Suppressor macrophage treated with lipopolysaccharide for 1 hour (primary cell): ENCODE measurements around the gene RNF130.
"Not testable (repeated sequence)": the region's sequence is repeated elsewhere in the genome, so short reads cannot be mapped to it uniquely, and the experiment has no call there.

Experiments used
- DNase-seq, 3 donors: peaks; one replicate each; pipeline ENCODE4 v3.0.0-alpha.2; 2020 to 2022

The RNF130 gene

DNA sequence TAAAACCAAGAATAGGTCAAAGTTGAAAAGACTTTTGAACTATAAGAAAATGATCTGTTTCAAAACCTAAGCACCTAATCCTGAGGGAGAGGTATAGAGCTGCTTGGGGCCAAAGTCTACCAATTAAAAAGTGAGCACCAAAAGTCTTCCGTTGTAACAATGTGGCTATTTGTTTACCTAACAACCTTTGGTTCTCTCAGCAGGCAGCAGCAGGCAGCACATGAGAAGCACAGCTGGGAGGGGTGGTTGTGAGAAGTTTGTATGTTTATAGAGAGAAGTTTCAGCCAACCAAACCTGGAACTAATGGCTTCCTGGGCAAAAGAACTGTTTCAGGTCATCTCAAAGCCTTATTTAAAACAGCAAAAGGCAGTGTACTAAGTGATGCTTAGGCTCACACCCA, 104.1 kb downstream of the RNF130 start:
- DNase-seq: no peak

DNA sequence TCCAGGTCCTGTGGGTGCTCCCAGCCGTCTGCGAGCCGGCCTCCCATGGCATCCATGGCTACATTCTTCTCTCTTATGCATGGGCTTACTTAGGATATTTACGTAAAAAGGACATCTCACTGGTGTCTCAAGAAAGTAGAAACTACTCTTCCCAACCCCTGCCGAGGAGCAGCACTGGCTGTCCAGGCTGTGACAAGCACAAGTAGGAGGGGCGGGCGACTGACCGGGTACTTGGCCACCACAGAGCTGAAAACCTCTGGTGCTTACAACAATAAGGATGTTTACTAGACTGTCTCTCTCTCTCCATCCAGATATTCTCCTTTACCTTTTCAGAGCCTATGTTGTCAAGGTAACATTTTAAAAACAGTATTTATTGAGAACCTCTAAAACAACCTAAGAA, 107.5 kb downstream of the RNF130 start:
- DNase-seq: no peak

DNA sequence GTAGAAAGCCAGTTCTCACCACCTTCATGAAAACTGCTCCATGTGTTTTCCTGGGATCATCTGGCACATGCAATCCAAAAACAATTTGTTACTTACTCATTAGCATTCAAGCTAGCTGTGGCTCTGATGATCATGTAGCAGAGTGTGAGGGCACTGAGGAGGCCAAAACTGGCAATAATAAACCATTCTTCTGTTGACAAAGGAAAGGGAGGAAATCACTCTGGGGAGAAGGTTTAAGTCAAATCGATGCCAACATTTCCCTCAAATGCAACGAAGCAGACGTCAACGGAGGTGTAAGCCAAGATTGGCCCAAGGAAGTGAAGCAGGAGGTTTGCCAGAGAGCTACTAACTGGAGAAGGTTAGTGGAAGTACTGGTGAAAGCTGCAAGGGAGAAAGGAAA, 108.2 kb downstream of the RNF130 start:
- no peak for DNase-seq

DNA sequence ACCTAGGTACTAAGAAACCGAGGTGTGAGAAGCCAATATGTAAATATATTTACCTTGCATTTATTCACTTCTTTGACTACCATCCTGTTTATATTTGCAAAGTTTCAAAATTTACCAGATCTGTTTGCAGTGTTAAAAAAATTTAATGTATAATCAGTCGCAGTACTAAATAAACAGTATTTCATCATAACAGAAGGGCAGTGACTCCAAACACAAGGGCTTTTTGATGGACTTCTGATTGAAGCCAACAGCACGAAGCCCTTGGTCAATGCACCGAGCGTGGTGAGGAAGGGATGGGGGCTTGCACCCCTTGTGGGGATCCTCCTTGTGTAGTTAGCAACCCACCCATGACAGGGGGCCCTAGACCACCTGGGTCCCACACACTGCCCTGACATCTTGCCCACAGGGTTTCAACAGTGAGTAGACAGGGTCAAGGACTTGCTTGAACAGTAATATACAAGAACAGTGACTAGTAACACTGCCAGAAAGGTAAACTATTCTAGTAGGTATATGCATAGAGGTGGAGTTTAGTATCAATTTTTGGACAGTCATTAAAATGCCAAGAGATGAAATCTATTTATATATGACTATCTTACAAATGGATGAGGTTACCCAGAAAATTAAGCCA, 111.2 kb downstream of the RNF130 start:
- no peak for DNase-seq

DNA sequence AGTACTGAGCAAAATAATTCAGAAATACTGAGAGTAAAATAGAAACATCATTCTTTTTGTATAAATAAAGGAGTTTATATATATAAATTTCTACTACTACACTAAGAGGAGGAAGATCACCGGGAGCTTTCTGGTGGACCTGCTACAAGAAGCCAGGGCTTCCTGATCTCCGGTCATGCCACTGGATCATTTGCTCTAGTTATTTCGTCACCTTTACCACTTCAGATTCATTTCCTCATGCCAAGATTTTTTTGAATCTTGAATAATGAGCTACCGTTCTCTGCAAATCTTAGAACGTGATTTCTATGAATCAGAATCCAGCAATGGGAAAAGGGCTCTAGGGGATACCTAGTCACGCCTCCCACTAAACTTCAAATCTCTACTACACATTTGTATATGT, 111.9 kb downstream of the RNF130 start:
- peak; percentile 73 to 93 (median 89) for DNase-seq

DNA sequence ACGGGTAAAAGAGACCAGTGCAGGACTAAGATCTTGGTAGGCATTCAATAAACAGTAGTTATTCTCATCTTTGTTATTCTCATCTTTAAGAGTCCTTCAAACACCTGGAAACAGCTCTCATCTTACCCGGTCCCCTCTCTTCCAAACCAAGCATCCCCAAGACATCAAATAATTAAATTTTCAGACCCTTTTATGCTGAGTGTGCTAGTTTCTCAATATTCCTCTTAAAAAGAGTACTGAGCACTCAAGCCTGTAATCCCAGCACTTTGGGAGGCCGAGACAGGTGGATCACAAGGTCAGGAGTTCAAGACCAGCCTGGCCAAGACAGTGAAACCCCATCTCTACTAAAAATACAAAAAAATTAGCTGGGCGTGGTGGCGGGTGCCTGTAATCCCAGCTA, 112.4 kb downstream of the RNF130 start:
- not testable (repeated sequence) for DNase-seq

DNA sequence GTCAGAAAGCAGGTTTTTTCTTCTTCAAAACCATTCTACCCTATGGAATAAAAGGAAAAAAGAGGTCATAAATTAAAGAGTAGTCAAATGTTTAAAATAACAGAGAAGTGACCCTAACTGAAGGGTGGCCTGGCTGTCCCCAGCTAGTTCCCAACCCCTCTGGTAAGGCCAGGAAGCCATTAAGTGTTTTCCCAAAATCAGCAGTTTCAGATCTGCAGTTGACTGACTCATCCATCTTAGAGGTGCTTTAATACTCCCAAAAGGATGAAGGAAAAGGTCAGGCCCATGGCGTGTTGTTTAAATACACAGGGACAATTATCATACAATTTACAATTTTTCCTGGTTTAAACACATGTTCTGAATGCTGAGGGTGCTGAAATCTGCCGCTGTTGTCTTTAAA, 115.9 kb downstream of the RNF130 start:
- DNase-seq: peak; percentile 32 to 57 (median 40)

DNA sequence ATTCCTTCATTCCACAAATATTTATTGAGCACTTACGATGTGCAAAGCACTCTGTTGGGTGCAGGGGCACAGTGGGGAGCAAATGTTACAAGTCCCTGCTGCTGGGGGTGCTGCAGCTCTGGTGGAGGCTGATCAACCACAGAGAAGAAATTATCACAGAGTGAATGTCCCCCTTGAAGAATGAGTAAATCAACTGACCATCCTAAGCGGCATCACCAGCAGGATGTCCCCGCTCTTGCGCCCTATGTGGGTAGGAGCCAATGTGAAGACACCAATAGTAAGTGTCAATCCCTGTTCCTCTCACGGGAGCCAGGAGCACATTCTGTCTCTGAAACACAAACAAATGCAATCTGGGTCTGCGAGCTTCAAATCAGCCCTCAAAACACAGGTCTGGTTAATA, 116.5 kb downstream of the RNF130 start:
- DNase-seq: no peak

DNA sequence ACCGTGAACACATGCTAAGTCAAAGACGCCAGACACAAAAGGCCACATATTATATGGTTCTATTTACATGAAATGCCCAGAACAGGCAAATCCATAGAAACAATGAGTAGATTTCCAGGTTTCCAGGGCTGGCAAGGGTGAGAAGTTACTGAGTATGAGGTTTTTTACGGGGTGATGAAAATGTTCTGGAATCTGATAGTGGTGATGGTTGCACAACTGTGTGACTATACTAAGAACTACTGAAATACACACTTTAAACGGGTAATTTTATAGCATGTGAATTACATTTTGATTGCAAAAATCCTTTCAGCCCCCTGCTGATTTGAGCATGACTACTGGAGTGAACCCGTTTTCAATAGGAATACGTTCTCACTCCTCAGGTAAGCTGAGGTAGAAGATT, 117.1 kb downstream of the RNF130 start:
- DNase-seq: no peak

DNA sequence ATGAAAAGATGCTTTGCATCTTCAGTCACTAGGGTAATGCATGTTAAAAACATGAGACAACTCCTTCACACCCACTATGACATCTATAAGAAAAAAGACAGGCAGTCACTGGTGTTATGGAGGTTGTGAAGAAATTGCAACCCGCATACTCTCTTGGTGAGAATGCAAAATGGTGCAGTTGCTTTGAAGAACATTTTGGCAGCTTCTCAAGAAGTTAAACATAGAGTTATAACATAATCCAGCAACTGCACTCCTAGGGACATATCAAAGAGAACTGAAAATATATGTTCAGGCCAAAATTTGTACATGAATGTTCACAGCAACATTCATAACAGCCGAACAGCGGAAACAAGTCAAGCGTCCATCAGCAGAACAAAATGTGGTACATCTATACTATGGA, 117.6 kb downstream of the RNF130 start:
- no peak for DNase-seq

DNA sequence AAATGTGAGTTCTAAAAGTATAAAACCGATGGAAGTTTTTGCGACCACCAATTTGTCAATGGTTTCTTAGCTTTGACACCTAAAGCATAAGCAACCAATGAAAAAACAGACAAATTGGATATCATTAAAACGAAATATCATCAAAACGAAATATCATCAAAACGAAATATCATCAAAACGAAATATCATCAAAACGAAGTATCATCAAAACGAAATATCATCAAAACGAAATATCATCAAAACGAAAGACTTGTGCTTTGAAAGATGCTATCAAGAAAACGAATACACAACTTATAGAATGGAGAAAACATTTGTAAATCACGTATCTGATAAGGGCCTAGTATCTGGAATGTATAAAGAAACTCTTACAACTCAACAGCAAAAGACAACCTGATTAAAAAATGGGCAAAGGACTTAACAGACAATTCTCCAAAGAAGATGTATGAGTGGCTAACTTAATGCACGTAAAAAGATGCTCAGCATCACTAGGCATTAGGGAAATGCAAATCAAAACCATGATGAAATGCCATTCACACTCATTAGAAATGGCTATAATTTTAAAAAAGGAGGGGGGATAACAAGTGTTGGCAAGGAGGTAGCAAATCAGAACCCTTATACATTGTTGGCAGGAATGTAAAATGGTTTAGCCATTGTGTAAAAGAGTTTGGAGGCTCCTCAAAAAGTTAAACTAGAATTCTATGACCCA, 134.4 kb downstream of the RNF130 start:
- no peak for DNase-seq

DNA sequence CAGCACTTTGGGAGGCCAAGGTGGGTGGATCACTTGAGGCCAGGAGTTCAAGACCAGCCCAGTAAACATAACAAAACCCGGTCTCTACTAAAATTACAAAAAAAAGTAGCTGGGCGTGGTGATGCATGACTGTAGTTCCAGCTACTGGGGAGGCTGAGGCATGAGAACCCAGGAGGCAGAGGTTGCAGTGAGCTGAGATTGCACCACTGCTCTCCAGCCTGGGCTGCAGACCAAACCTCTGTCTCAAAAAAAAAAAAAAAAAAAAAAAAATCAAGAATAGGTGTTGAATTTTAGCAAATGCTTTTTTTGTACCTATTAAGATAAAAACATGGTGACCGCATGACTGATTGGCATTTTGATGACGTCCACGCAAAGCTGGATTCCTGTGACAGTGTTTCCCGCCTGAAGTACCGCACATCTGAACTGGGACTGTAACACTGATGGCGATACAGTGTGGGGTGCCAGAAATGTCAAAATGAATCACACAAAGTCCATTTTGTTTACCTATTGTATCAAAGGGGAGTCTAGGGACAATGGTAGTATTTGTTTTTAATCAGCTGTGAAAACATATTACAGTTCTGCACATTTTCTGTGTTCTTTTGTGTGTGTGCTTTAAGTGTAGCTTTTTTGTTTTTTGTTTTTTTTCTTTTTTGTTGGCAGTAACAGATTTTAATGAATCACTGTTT, 140.6 kb downstream of the RNF130 start:
- DNase-seq: no peak

DNA sequence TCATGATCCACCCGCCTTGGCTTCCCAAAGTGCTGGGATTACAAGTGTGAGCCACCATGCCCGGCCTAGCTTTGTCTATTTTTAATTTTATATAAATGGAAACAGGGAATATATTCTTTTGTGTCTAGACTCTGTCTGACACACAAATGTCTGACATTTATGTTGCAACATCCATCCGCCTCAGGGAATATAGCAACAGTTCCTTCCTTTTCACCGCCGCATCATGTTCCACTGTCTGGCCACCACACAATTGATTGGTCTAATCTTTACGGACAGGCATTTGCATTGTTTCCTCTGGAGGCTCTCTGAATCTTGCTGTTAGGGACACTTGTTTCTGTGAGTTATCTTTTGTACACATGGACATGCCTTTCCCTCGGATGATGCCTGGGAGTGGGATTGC, 143.7 kb downstream of the RNF130 start:
- DNase-seq: peak; percentile 35 to 48 (median 40)

DNA sequence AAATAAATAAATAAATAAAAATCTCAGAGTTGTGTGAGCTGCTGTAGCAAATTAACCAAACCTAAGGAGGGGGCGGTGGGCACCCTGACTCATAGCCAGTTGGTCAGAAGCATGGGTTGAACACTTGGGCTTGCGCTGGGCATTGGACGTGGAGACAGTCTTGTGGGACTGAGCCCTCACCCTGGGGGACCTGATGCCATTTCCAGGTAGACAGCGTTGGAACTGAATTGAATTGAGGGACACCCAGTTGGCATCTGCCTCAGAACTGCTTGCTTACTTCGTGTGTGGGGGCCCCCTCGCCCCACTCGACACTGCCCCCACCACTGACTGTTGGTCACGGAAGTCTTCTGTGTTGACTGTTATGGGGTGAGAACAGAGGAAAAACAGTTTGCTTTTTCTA, 144.9 kb downstream of the RNF130 start:
- no peak for DNase-seq

DNA sequence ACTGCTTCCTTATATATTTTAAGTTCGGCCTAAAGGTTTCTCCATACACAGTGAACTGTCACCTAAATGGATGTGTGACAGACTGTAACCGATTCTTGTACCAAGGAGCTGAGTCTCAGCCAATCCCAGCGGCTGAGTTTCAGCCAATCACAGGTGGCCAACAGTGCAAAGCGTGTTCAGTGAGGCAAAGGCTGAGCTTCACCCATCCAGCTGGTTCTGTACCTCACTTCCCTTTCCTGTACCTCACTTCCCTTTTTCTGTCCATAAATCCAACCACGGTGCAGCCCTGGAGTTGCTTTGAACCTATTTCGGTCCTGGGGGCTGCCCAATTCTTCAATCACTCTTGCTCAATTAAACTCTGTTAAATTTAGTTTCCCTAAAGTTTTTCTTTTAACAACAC, 148.1 kb downstream of the RNF130 start:
- peak; percentile 40 to 49 (median 49) for DNase-seq

DNA sequence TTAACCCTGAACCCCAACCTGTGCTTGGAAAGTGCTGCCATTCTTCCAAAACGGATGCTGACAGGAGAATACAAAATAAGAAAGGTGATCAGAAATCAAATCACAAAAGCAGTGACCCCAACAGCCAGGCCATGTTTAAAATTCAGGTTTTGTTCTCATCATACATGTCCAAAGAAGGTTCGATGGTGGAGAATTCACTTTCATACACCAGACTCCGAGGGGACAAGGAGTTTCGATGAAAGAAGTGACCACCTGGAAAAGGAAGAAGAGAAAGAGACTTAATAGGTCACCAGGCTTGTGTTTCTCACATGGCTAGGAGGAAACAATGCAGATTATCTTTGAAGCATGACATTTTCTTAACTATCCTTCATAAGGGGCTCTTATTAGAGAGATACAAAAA, 151.4 kb downstream of the RNF130 start:
- no peak for DNase-seq

DNA sequence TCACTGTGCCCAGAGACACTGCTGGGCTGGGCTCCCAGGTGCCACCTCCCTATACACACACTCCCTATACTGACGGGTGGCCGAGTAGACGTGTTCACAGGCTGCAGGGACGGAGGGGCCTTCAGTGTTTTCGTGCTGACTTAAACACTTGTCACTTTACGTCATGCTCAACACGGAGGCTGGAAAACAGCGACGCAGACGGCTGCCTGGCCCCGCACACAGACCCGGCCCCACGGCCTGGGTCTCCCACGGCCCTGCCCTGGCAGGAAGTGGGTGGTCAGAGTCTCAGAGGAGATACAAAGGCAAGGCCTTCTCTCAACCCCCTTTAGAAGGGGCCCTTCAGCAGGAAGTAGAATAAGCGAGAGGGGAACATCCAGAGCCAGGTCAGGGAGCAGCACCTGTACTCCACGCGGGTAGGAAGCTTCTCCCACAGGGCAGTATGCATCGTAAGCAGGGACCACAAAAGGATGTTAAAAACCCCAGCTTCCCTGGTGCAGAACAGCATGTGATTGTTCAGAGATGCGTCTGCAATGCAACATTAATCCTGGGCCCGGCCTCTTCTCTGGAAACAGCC, 152.0 kb downstream of the RNF130 start:
- no peak for DNase-seq

DNA sequence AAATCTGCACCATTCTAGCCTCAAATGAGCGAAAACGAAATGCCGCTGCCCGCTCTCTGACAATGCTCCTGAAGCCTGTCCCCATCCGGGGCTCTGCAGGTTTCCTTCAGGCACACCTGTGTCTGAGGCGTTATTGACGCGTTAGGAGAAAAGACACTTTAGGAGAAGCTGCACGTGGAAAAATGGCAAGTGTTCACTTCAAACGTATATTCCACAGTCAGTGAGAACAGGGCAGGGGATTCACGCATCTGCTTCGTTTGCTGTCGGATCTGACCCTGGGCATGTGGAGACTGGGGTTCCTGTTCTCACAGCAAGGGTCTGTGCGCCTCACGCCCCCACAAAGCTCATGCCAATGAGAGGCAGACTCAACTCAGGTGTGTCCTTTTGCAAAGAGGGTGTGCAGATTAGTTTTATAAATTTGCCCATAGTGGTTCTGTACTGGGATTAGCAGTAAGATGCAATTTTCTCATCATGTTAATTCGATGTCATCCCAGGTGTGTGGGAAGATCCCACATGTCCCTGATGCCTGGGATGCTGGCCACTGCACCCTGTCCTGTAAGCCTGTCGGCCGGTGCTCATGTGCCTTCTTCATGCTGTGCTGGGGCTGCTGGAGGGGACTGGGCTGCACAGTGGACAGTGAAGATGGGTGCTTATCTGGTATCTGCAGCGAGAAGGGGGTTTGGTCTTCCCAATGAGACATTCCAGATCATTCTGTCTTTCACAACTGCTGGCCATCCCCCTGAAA, 152.6 kb downstream of the RNF130 start:
- no peak for DNase-seq

DNA sequence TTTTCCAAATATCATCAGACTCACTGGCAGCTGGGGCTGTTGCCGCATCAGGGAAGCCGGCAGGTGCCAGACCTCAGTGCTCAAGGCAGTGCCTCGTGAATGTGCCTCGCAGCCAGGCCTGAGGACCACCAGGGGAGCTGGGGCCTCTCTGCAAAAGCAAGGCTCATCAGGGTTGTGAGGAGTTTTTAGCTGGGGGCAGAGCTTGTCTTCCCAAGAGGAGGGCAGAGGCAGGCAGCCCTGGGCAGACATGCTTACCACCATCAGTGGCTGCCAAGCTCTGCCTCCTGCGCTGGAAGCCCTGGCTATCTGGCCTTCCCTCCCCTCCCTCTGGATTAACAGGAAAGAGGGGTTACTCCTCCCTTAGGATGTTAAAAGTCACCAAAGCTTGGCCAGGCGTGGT, 155.0 kb downstream of the RNF130 start:
- no peak for DNase-seq

DNA sequence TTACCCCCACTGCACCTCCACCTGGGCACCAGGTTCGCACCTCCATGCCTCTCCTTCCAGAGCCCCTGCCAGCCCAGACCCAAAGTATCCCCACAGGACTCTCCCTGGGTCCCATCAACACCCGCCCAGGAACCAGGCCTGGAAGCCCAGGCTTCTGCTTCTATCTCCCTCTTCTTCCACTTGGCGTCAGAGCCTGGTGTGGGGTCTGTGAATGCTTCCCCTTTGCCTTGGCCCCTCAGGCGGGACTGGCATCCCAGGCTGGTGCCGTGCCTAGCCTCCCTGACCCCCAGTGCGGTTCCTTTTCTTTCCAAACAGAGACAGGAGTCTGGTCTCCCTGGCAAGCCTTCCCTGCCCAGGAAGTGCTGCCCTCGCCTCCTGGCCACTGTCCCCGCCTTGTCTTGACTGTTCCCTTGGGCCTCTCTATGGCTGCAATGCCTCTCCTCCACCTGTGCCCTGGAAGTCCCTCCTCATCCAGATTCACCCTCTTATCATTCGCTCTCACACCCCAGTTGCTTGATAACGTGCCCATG, 156.1 kb downstream of the RNF130 start:
- DNase-seq: no peak

DNA sequence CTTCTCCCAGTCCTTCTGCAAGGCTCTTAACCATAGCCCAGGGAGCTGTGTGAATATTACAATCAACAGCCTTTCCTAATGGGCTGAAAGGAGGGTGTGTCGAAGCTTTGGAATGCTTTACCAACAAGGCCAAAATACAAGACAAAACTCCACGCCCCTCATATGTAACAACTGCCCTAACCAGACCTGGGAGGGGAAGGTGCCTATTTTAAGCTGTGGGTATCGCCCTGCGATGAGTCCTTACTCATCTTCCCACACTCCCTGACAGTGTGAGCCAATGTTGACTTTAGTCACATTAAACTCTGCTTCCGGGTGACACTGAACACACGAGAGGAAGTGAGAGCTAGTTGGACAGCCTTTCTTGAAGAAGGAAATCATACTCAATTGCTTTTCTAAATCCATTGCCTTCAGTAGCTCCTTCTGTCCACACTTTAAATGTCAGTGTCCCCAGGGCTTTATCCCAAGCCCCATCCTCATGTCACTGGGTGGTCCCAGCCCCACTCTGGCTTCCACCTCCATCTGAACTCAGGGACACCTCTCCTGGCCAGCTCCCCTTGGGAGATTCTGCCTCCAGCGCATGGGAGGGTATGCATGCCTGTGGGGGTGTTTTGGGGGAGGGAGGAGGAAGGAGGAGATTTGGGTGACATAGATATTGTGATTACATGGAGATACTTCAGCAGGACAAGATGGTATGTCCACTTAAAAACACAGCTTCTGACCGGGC, 157.4 kb downstream of the RNF130 start:
- DNase-seq: peak; percentile 84 to 94 (median 92)

DNA sequence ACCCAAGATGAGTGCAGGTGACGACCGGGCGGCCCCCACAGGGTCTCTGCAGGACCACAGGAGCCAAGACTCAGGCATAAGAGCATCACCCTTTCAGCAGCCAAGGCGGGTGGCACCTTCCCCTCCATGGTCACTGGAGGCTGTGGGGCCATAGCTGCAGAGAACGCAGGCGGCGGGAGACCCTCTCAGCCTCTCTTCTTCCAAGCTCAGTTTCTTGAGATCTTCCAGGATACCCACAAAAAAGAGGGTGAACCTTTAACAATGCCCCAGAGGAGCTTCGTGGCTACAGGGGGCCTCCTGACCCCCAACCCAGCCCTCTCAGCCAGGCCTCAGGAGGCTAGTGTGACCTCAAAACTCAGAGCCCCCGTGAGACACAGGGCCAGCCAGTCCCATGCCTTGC, 158.1 kb downstream of the RNF130 start:
- no peak for DNase-seq
